GM19324 (cell line): ENCODE measurements around the gene ATAD3B.
"Not testable (repeated sequence)": the region's sequence is repeated elsewhere in the genome, so short reads cannot be mapped to it uniquely, and the experiment has no call there.

Experiments
- ATAC-seq: cut with Tn5 transposase; IDR thresholded peaks from one replicate; pipeline ENCODE4 v1.9.1; 2021; ENCODE audit warnings: mild to moderate bottlenecking, moderate library complexity; ENCODE audit not compliant: unreplicated experiment, low FRiP score

ATAD3B gene, protein sequence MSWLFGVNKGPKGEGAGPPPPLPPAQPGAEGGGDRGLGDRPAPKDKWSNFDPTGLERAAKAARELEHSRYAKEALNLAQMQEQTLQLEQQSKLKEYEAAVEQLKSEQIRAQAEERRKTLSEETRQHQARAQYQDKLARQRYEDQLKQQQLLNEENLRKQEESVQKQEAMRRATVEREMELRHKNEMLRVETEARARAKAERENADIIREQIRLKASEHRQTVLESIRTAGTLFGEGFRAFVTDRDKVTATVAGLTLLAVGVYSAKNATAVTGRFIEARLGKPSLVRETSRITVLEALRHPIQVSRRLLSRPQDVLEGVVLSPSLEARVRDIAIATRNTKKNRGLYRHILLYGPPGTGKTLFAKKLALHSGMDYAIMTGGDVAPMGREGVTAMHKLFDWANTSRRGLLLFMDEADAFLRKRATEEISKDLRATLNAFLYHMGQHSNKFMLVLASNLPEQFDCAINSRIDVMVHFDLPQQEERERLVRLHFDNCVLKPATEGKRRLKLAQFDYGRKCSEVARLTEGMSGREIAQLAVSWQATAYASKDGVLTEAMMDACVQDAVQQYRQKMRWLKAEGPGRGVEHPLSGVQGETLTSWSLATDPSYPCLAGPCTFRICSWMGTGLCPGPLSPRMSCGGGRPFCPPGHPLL

DNA sequence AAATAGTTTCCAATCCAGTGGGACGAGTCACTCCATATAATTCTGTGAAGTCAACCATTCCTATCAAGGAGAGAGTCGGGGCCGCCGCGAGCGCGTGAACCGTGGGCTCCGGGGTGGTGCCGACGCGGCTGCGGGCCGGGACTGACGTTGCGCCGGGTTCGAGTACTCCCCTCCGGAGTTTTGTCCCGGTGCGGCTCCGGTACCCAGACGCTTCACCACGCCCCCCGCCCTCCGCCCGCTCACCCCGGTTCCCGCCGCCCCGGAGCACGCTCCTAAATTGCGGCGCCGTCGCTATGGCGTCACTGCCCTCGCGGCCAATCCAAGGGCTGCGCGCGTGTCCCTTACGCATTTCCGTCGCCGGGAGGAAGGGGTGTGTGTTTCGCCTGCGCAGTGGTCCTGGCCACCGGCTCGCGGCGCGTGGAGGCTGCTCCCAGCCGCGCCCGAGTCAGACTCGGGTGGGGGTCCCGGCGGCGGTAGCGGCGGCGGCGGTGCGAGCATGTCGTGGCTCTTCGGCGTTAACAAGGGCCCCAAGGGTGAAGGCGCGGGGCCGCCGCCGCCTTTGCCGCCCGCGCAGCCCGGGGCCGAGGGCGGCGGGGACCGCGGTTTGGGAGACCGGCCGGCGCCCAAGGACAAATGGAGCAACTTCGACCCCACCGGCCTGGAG is at the start of gene ATAD3B:
Gene ATAD3B, plus strand, starts transcription at position 377 of the 664 bp plus-strand sequence. Its CDS starts 120 bp downstream, at position 497.
- ATAC-seq: peak; percentile 90

DNA sequence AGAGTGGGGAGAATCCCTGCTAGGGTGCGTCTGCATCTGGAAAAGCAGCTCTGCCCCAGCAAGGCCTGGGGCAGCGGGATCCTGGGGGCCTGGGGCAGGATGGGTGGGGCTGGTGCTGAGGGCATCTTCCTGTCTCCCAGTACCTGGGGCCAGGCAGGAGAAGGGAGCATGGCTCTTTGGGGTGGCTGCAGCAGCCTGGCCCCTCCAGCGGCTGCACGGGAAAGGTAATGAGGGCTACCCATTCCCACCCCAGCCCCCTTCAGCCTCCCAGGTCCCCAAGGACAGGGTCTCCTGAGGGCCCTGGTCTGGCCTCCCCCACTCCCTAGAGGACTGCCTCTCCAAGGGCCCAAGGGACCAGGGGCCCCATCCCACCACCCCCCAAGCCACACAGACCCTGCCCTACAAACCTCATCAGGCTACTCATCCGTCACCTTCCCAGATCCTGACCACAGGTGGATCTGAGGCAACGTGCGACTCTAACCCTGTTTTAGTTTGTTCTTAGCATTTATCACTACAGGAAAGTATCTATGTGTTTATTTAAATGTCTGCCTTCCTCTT is 49.6 kb upstream of the ATAD3B start:
- ATAC-seq: no peak

DNA sequence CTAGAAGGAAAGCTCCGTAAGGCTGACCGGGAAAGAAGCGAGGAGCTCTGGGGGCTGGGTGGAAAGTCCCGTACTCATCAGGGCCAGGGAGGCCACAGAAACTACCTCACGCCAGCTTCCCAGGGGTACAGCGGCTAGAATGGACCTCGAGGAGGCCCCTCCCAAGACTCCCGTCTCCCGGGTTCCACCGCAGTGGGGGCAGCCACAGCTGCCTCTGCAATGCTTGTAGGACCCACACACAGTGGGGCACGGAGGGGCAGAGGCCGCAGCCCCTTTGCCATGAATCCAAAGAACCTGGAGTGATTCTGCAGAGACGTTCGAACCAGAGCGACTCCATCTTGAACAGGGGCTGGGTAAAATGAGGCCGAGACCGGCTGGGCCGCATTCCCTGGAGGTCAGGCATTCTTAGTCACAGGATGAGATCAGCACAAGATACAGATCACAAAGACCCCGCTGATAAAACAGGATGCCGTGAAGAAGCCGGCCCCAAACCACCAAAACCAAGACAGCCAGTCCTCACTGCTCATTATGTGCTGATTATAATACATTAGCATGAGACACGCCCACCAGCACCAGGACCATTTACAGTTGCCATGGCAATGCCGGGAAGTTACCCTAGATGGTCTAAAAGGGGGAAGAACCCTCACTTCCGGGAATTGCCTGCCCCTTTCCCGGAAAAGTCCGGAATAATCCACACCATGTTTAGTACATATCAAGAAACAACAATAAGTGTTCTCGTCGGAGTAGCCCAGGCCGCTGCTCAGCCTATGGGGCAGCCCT is 48.9 kb upstream of the ATAD3B start:
- no peak for ATAC-seq

DNA sequence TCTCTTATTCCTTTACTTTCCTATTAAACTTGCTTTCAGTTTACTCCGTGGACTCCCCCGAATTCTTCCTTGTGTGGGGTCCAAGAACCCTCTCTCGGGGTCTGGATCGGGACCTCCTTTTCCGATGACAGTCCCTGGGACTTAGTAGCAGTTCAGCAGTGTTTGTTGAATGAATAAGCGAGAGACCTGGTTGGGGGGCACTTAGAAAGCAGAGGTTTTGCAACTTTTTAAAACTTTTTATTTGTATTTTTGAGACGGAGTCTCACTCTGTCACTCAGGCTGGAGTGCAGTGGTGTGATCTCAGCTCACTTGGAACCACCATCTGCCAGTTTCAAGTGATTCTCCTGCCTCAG is 48.3 kb upstream of the ATAD3B start:
- ATAC-seq: no peak

DNA sequence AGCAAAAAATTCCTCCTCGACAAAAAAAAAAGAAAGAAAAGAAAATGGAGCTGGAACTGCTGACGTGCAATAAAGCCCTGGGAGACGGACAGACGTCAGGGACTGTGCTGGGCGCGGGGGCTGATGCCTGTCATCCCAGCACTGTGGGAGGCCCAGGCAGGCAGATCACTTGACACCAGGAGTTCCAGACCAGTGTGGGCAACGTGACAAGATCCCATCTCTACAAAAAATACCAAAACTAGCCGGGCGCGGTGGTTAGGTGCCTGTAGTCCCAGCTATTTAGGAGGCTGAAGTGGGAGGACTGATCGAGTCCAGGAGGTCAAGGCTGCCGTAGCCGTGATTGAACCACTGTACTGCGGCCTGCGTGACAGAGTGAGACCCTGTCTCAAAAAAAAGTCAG is 46.9 kb upstream of the ATAD3B start:
- no peak for ATAC-seq

DNA sequence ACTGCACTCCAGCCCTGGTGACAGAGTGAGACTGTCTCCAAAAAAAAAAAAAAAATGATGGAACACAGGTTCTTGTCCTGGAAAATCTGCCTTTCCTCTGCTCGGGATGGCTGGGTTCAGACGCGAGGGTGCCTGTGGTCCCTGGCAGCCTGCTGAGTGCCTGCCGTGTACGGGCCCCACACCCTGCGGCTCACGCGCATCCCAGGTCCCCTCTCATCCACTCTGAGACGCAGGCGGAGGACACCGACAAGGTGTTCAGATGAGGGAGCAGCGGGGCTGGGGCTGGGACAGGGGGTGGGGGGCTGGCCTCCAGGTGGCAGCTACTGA is 46.2 kb upstream of the ATAD3B start:
- ATAC-seq: no peak

DNA sequence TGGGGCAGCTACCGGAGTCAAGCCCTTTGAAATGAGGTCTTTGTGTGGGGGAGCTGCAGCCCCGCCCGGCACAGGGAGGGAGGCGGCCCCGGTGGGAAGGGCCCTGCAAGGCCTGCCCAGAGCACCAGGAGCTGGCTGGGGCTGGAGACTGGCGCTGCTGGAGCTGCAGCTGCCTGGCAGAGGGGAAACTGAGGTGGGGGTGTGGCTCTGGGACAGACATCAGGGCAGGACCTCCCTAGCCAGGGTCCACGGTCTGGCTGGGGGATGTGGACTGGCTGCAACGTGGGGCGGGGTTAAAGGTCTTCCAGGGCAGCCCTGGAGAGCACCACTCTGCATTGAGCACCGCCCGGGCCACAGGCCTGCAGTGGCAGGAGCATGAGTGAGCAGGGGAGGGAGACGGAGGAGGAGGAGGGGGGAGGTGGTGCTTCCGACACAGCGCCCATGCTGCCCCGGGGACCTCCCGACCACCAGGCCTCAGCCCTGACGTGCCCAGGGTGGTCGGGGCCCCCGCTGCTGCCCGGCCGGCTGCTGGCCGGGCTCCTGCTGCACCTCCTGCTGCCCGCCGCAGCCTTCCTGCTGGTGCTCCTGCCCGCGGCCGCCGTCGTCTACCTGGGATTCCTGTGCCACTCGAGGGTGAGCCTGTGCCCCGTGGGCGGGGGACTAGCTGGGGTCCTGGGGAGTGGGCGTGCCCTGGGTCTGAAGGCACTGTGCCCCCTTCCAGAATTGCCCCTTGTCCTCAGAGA is 45.6 kb upstream of the ATAD3B start:
- no peak for ATAC-seq

DNA sequence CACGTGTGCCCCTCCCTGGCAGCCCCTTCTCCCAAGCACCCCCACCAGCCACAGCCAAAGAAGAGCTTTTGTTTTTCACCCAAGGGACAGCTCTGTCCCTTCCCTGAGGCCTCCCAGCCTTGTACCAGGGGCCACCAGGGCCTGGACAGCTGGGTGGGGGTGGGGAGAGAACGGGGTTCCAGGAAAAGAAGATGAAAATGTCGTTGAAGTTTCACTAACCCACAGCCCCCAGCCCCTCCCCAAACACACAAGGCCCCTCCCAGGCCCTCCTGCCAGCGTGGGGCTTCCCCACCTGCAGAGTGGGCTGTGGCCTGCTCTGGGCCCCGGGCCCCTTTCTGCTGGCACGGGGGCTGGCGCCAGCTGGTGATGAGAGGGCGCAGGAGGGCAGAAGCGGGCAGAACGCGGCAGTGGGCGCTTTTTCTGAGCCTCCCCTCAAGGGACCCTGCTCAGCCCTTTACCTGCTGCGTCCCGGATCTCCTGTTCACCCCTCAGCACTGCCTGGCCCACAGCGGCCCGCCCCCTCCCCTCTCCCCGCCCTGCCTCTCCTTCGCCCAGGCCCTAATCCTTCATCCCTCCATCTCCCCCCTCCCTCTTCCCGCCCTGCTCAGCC is 45.0 kb upstream of the ATAD3B start:
- no peak for ATAC-seq

DNA sequence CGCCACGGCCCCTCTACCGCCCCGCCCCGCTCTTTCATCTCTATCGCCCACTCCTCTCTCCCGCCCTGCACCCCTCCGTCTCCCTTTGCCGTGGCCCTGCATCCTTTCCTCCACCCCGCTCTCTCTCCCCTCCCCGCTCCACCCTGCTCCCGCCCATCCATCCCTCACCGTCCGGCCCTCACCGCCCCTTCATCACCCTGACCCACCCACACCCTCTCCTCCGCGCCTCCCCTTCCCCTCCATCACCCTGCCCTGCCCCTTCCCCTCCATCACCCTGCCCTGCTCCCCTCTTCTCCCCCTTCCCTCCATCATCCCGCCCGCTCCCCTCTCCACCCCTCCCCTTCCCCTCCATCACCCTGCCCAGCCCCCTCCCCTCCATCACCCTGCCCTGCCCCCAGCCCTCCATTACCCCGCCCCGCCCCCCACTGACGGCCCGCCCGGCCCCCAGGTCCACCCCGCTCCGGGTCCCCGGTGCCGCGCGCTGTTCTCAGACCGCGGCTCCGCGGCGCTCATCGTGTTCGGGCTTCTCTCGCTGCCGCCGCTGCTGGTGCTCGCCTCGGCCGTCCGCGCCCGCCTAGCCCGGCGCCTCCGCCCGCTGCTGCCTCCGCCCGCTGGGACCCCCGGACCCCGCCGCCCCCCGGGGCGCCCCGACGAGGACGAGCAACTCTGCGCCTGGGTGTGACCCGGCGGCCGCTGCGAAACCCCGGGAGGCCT is 44.3 kb upstream of the ATAD3B start:
- no peak for ATAC-seq

DNA sequence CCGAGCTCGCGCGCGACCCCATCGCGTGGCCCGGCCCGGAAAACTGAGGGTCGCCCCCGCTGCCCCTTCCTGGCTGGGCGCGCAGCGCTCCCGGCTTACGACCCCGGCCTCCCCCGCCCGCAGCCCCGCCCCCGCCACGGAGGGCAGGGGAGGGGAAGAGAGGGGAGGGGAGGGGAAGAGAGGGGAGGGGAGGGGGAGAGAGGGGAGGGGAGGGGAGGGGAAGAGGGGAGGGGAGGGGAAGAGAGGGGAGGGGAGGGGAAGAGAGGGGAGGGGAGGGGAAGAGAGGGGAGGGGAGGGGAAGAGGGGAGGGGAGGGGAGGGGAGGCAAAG is 43.8 kb upstream of the ATAD3B start:
- no peak for ATAC-seq

DNA sequence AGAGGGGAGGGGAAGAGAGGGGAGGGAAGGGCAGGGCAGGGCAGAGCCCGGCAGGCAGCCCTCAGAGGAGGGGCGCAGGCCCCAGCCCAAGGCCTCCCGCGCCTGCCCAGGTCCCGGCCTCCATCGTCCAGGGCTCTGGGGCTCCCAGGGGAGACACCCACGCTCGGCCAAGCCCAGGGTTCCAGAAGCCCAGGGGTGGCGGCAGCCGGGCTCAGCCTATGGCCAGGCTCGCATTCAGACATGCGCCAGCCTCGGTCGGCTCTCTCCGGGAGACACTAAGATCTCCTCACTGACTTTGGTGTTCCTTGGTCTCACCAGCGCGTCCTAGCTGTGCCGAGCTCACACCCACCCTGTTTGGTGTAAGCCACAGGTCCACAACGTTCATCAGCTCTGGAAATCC is 43.4 kb upstream of the ATAD3B start:
- no peak for ATAC-seq

DNA sequence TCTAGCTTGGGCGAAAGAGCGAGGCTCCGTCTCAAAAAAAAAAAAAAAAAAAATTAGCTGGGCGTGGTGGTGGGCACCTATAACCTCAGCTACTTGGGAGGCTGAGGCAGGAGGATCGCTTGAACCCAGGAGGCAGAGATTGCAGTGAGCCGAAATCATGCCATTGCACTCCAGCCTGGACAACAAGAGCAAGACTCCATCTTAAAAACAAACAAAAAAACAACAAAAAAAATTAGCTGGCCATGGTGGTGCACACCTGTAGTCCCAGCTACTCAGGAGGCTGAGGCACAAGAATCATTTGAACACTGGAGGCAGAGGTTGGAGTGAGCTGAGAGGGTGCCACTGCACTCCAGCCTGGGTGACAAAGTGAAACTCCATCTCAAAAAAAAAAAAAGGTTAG is 42.6 kb upstream of the ATAD3B start:
- ATAC-seq: not testable (repeated sequence)

DNA sequence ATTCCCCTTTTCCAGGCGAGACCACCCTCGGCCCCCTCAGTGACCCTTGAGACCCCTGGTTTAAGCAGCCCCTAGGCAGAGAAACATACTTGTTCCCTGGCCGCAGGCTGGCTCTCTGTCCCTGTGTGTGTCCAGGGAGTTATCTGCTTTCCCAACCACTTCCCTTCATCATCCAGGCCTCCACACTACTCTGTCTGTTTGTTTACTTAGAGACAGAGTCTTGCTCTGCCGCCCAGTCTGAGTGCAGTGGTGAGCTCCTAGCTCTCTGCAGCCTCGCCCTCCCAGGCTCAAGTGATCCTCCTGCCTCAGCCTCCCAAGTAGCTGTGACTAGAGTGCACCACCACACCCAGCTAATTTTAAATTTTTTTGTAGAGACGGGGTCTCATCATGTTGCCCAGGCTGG is 41.9 kb upstream of the ATAD3B start:
- ATAC-seq: no peak

DNA sequence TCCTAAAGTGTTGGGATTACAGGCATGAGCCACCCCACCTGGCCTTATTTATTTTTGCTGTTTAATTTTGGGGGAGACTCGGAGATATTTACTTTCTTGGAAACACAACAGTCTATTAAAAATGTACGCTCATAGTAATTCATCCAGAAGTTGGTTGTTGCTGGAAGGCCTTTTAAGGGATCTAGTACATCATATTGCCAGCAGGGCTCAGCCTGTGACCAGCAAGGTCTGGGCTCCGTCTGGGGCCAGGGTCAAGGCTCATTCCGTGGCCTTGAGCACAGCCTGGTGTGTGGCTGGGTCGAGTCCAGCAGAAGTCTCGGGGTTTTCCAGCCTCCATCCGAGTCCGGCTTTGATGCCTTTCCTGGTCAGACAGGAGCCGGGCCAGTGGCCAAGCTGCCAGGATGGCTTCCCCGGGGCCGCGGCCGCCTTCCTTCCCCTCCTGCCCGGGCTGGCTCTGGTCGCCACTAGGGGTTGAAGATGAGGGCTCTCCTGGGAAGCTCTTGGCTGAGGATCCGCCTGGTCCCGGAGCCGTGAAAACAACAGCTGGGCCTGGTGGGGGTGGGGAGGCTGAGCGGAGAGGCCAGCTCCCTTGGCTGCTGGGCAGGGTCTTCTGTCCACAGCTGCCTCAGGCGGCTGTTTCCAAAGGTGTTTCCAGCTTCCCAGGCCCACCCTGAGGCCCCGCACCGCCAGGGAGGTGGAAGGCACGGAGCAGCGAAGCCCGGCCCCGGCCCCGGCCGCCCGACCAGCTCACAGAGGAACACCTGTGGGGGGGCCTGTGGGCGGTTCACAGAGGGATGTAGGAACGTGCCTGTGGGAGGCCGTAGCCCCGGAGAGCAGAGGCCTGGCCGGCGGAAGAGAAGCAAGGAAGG is 41.2 kb upstream of the ATAD3B start:
- no peak for ATAC-seq

DNA sequence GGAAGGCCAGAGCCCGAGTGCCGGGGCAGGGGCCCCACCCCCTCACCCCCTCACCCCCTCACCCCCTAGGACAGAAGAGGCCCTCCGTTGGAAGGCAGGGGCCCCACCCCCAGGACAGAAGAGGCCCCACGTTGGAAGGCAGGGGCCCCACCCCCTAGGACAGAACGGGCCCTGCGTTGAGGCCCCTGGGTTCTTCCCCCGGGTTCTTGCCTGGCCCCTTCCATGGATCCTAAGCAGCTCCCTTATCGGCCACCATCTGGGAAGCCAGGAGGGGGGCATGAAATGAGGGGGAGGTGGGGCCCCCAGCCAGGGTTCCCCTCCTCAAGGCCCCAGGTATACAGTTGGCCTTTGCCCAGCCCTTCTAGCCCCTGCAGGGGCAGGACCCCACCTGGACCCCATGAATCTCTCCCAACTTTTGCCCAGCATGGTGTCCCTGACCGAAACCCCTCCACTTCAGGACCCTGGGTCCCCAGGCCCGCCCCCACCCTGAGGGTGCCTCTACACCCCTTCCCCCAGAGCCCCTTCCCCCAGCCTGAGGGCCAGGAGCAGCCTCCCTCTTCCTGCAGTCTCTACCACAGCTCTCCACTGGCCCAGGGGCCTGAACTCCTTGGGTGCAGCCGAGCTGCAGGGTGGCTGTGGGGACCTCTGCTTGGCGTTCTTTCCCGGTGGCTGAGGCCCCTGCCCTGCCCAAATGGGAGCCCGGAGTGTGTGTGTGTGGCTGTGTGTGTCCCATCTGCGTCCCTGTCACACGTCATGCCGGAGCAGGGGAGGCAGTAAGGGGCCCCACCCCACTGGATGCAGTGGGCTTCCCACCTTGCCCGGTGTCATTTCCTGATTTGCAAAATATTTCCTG is 40.3 kb upstream of the ATAD3B start:
- ATAC-seq: no peak

DNA sequence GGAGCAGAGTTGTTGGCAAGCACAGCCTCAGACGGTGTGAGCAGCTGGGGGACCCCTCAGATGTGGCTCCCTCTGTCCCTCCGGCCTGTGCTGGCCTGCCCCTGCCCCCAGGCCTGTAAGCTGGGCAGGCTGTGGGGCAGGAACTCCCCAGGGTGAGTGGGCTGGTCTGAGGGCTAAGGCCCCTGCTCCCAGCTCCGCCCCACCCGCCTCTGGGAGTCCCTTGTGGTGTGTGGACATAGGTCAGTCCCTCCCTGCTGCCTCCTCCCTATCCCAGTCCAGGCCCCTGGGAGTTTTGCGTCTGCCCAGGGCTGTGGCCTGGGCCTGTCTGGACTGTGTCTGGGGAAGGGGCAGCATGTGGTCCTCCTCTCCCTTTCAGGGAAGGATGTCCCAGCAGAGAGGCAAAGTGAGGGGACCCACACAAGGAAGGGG is 39.7 kb upstream of the ATAD3B start:
- ATAC-seq: no peak

DNA sequence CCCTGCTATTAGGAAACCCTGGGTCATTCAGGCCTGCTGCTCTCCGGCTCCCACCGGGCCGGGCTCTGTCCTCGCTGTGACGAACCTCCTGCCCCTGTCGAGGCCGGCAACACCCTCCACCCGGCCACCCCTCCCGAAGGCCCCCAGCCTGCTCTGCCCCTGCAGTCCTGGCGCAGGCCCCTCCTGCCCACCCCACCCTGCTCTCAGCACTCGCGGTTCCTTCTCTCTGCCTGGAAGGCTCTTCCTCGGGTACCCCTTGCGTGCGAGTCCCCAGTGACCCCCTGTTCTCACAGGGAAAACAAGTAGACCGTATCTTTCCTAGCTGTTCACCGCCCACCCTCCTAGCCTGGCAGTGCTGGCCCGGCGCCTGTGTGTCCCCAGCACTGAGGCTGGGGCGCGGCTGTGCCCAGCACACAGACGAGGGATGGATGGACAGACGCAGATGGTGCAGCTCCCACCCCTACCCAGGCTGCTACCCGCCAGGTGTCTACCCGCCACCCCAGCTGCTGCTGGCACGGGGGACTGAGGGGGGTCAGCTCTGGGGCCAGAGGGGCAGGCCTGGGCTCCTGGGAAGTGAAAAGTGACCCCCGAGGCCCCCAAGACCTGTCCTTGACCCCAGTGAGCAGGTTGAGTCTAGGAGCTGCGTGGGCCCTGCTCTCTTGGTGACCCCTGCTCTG is 39.2 kb upstream of the ATAD3B start:
- no peak for ATAC-seq
